Measurements from ENCODE around the gene CCL27.

DNA sequence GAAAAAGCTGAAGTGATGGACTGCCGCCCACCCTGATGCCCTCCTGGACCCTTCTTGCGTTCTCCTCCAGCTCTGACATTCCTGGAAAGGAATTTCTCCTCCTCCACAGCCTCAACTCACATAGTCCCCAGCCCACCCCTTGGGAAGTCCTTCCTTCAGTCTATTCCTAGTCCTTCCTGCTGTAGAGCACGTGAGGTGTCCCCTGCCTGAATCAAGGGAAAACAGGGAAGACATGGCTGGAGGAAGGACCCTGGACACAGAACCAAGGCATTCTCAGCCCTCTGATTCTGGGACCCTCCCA is 37.3 kb downstream of the CCL27 start:
- TF ChIP-seq, protein P1, sequence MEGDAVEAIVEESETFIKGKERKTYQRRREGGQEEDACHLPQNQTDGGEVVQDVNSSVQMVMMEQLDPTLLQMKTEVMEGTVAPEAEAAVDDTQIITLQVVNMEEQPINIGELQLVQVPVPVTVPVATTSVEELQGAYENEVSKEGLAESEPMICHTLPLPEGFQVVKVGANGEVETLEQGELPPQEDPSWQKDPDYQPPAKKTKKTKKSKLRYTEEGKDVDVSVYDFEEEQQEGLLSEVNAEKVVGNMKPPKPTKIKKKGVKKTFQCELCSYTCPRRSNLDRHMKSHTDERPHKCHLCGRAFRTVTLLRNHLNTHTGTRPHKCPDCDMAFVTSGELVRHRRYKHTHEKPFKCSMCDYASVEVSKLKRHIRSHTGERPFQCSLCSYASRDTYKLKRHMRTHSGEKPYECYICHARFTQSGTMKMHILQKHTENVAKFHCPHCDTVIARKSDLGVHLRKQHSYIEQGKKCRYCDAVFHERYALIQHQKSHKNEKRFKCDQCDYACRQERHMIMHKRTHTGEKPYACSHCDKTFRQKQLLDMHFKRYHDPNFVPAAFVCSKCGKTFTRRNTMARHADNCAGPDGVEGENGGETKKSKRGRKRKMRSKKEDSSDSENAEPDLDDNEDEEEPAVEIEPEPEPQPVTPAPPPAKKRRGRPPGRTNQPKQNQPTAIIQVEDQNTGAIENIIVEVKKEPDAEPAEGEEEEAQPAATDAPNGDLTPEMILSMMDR (IDR thresholded peaks at IDR 0.05), result no peak
- TF ChIP-seq, protein P2, sequence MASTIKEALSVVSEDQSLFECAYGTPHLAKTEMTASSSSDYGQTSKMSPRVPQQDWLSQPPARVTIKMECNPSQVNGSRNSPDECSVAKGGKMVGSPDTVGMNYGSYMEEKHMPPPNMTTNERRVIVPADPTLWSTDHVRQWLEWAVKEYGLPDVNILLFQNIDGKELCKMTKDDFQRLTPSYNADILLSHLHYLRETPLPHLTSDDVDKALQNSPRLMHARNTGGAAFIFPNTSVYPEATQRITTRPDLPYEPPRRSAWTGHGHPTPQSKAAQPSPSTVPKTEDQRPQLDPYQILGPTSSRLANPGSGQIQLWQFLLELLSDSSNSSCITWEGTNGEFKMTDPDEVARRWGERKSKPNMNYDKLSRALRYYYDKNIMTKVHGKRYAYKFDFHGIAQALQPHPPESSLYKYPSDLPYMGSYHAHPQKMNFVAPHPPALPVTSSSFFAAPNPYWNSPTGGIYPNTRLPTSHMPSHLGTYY (CRISPR knock-in tag; IDR thresholded peaks at IDR 0.05), result no peak
- TF ChIP-seq SMAD3 (CRISPR knock-in tag; IDR thresholded peaks at IDR 0.05; ENCODE audit: borderline replicate concordance), result no peak
- TF ChIP-seq, protein P3, sequence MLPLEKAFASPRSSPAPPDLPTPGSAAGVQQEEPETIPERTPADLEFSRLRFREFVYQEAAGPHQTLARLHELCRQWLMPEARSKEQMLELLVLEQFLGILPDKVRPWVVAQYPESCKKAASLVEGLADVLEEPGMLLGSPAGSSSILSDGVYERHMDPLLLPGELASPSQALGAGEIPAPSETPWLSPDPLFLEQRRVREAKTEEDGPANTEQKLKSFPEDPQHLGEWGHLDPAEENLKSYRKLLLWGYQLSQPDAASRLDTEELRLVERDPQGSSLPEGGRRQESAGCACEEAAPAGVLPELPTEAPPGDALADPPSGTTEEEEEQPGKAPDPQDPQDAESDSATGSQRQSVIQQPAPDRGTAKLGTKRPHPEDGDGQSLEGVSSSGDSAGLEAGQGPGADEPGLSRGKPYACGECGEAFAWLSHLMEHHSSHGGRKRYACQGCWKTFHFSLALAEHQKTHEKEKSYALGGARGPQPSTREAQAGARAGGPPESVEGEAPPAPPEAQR (CRISPR knock-in tag; IDR thresholded peaks at IDR 0.05), result no peak
- TF ChIP-seq, protein P4, sequence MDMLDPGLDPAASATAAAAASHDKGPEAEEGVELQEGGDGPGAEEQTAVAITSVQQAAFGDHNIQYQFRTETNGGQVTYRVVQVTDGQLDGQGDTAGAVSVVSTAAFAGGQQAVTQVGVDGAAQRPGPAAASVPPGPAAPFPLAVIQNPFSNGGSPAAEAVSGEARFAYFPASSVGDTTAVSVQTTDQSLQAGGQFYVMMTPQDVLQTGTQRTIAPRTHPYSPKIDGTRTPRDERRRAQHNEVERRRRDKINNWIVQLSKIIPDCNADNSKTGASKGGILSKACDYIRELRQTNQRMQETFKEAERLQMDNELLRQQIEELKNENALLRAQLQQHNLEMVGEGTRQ (CRISPR knock-in tag; IDR thresholded peaks at IDR 0.05), result no peak
- TF ChIP-seq, protein P5, sequence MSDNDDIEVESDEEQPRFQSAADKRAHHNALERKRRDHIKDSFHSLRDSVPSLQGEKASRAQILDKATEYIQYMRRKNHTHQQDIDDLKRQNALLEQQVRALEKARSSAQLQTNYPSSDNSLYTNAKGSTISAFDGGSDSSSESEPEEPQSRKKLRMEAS (CRISPR knock-in tag; IDR thresholded peaks at IDR 0.05), result no peak
- no peak for TF ChIP-seq ZNF232 (CRISPR knock-in tag; IDR thresholded peaks at IDR 0.05)
- TF ChIP-seq NR1H2 (CRISPR knock-in tag; IDR thresholded peaks at IDR 0.05), result no peak
- TF ChIP-seq, protein P6, sequence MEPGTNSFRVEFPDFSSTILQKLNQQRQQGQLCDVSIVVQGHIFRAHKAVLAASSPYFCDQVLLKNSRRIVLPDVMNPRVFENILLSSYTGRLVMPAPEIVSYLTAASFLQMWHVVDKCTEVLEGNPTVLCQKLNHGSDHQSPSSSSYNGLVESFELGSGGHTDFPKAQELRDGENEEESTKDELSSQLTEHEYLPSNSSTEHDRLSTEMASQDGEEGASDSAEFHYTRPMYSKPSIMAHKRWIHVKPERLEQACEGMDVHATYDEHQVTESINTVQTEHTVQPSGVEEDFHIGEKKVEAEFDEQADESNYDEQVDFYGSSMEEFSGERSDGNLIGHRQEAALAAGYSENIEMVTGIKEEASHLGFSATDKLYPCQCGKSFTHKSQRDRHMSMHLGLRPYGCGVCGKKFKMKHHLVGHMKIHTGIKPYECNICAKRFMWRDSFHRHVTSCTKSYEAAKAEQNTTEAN (CRISPR knock-in tag; IDR thresholded peaks at IDR 0.05), result no peak
- no peak for TF ChIP-seq ZBTB21 (CRISPR knock-in tag; IDR thresholded peaks at IDR 0.05; ENCODE audit: borderline replicate concordance)
- TF ChIP-seq CBFB (CRISPR knock-in tag; IDR thresholded peaks at IDR 0.05; ENCODE audit: low read depth), result no peak
- TF ChIP-seq SP1 (CRISPR knock-in tag; conservative IDR thresholded peaks at IDR 0.05), result no peak
